OCI-LY7 (cell line): Measurements from ENCODE around the gene ANKRD9.

Experiments
- CTCF ChIP-seq: fragments of 200-600 bp; sonication (generic); conservative IDR thresholded peaks from 2 replicates; pipeline ENCODE4 v1.5.1; 2014; ENCODE audit warnings: mild to moderate bottlenecking, antibody characterized with exemption, low read length, moderate library complexity, mixed read lengths
- EZH2phosphoT487 ChIP-seq: fragments of 200-600 bp; sonication (generic); IDR thresholded peaks from 2 replicates; pipeline ENCODE4 v1.6.1; 2018; ENCODE audit warnings: low read depth, borderline replicate concordance, mild to moderate bottlenecking, mixed run types, antibody characterized with exemption, low read length, moderate library complexity, mixed read lengths

GRCh38 chr14:102557434-102558226 is 48.1 kb upstream of the ANKRD9 start:
- TF ChIP-seq CTCF, result no peak
- no peak for TF ChIP-seq EZH2phosphoT487
